Parathyroid adenoma (tissue), 2 donors: ENCODE data around the gene CLDN5.

Experiments
- H2AFZ ChIP-seq: fragments of 300-600 bp; sonication (generic); one replicate; pipeline ENCODE4 v1.7.0; 2017; ENCODE audit warnings: antibody characterized with exemption, mild to moderate bottlenecking
- H3K27ac ChIP-seq: fragments of 300-600 bp; sonication (generic); one replicate; pipeline ENCODE4 v1.7.0; 2017
- H3K27me3 ChIP-seq: fragments of 300-600 bp; sonication (generic); one replicate; pipeline ENCODE4 v1.7.0; 2017; ENCODE audit warnings: low read length; ENCODE audit not compliant: control insufficient read depth, insufficient read depth
- H3K36me3 ChIP-seq: fragments of 300-600 bp; sonication (generic); one replicate; pipeline ENCODE4 v1.7.0; 2017; ENCODE audit warnings: low read length; ENCODE audit not compliant: control insufficient read depth, insufficient read depth
- H3K4me1 ChIP-seq: fragments of 300-600 bp; sonication (generic); one replicate; pipeline ENCODE4 v1.7.0; 2017; ENCODE audit warnings: control low read depth
- H3K4me2 ChIP-seq: fragments of 300-600 bp; sonication (generic); one replicate; pipeline ENCODE4 v1.7.0; 2017; ENCODE audit warnings: low read length
- H3K4me3 ChIP-seq: fragments of 300-600 bp; sonication (generic); one replicate; pipeline ENCODE4 v1.7.0; 2017; ENCODE audit warnings: low read depth, low read length
- H3K79me2 ChIP-seq: fragments of 300-600 bp; sonication (generic); one replicate; pipeline ENCODE4 v1.7.0; 2017; ENCODE audit warnings: control low read depth
- H3K9ac ChIP-seq: fragments of 300-600 bp; sonication (generic); one replicate; pipeline ENCODE4 v1.7.0; 2017; ENCODE audit warnings: mild to moderate bottlenecking
- H3K9me3 ChIP-seq: fragments of 300-600 bp; sonication (generic); one replicate; pipeline ENCODE4 v1.7.0; 2017; ENCODE audit warnings: low read length; ENCODE audit not compliant: control insufficient read depth
- TF ChIP-seq, protein P1 (sequence below): fragments of 300-600 bp; sonication (generic); IDR thresholded peaks from one replicate; pipeline ENCODE4 v1.7.0; 2017; ENCODE audit warnings: antibody characterized with exemption, mild to moderate bottlenecking
- donor health status: primary hyperparathyroidism.

CLDN5 gene

DNA sequence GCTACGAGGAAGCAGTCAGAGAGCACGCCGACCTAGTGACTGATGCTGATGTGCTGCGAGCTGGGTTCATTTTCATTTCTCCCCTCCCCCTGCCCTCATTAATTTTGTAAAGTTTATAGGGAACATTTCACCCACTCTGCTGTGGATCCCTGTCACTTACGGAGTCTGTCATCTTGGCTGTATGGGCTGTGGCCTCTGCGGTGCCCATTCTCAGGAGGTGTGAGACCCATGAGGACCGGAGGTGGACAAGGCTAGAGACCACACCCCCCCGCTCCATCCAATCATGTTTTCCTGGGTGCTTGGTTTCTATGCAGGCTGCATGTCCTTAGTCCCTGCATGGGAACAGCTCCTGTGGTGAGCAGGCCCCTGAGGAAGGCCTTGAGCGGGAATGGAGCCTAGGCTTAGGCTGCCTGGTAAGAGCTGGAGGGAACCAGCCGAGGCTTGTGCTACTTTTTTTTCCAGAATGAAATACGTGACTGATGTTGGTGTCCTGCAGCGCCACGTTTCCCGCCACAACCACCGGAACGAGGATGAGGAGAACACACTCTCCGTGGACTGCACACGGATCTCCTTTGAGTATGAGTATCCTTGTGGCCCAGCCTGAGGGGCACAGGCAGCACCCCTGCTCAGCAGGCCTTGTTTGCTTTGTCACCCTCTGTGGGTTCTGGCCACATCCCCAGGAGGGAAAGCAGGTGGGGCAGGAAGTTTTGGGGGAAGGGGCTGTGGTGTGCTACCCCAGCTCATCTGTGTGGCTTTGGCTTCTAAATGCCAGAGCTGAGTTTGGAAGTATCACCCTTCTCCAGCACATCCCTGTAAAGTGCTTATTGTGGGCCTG, 19.1 kb downstream of the CLDN5 start:
- no peak overlapping the region for H3K4me2 ChIP-seq
- H3K27ac ChIP-seq: no peak overlapping the region
- H3K4me1 ChIP-seq: no peaks in the 10 kb centered on the region
- no peaks in the 10 kb centered on the region for H3K36me3 ChIP-seq
- H3K9ac ChIP-seq: no peak overlapping the region
- H3K79me2 ChIP-seq: no peaks in the 10 kb centered on the region
- no peak overlapping the region for H3K4me3 ChIP-seq
- no peaks in the 10 kb centered on the region for H3K9me3 ChIP-seq
- H2AFZ ChIP-seq: no peak overlapping the region
- TF ChIP-seq, protein P1, sequence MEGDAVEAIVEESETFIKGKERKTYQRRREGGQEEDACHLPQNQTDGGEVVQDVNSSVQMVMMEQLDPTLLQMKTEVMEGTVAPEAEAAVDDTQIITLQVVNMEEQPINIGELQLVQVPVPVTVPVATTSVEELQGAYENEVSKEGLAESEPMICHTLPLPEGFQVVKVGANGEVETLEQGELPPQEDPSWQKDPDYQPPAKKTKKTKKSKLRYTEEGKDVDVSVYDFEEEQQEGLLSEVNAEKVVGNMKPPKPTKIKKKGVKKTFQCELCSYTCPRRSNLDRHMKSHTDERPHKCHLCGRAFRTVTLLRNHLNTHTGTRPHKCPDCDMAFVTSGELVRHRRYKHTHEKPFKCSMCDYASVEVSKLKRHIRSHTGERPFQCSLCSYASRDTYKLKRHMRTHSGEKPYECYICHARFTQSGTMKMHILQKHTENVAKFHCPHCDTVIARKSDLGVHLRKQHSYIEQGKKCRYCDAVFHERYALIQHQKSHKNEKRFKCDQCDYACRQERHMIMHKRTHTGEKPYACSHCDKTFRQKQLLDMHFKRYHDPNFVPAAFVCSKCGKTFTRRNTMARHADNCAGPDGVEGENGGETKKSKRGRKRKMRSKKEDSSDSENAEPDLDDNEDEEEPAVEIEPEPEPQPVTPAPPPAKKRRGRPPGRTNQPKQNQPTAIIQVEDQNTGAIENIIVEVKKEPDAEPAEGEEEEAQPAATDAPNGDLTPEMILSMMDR: no peak
- no peaks in the 10 kb centered on the region for H3K27me3 ChIP-seq

DNA sequence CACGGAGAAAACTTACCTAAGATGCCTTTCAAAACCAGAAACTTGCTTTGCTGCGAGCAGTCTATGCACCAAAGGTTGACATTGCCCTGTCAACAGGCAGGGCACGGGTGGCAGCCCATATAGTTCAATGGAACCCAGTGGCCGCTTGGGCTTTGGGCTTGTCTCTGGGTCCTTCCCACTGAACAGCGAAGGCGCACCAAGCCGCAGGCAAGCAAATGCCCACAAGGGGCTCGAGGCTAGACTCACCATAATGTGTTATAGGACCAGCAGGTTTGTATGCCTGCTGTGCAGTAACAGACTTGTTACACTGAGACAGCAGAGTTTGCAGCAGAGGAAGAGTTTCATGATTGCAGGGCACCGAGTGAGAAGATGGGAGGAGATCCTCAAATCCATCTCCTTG, 20.3 kb downstream of the CLDN5 start:
- Histone ChIP-seq H3K9ac (no peak overlapping the region), H3K36me3 (no peaks in the 10 kb centered on the region), H3K9me3 (no peaks in the 10 kb centered on the region), H3K27me3 (no peaks in the 10 kb centered on the region), H3K4me1 (no peaks in the 10 kb centered on the region), H3K27ac (no peak overlapping the region), H3K4me3 (no peak overlapping the region), H3K79me2 (no peaks in the 10 kb centered on the region), H3K4me2 (no peak overlapping the region), H2AFZ (no peak overlapping the region)
- TF ChIP-seq, protein P1: no peak

DNA sequence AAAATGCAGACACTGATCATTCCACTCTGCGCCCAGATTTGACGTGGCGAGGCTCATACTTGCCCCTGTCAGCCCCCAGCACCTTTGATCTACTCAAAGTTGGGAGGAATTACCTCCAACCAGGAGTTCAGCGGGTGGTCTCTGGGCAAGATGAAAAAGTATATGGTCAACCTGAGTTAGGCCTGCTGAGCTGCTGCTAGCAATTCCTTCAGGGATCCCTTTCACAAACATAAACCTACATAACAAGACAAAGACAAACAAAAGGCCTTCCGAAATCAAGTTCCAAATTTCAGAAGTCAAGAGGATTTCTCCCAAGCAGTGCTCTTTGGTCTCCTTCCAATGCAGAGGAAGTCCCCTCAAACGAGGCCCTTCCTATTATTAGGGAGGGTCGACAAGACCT, 20.8 kb downstream of the CLDN5 start:
- Histone ChIP-seq H3K36me3 (no peaks in the 10 kb centered on the region), H3K27ac (no peak overlapping the region), H3K4me1 (no peaks in the 10 kb centered on the region), H3K9ac (no peak overlapping the region), H2AFZ (no peak overlapping the region), H3K79me2 (no peaks in the 10 kb centered on the region), H3K9me3 (no peaks in the 10 kb centered on the region), H3K4me3 (no peak overlapping the region), H3K4me2 (no peak overlapping the region), H3K27me3 (no peaks in the 10 kb centered on the region)
- TF ChIP-seq, protein P1: no peak

DNA sequence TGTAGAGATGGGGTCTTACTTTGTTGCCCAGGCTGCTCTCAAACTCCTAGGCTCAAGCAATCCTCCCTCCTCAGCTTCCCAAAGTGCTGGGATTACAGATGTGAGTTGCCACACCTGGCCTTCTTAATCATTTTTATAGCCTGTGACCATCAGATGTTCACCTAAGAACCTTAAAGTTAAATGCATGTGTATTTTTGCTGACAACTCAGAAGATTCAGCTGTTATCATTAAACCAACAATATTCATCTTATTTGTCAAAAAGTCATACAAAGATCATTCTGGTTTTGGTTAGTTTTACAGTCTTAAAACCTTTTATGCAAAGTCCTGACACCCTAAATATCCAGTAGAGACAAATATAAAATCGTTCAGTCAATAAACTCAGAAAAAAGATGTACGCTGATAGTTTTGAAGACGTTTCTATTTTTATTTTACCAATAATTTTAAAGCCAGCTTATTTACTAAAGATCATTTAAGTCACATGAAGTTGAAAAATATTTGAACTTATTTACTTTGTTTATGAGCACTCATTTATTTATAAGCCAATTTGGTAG, 22.2 kb downstream of the CLDN5 start:
- H3K9ac ChIP-seq: no peak overlapping the region
- H3K36me3 ChIP-seq: no peaks in the 10 kb centered on the region
- no peaks in the 10 kb centered on the region for H3K4me1 ChIP-seq
- TF ChIP-seq, protein P1: no peak
- H3K27me3 ChIP-seq: no peaks in the 10 kb centered on the region
- H2AFZ ChIP-seq: no peak overlapping the region
- no peaks in the 10 kb centered on the region for H3K9me3 ChIP-seq
- no peak overlapping the region for H3K27ac ChIP-seq
- no peak overlapping the region for H3K4me2 ChIP-seq
- no peak overlapping the region for H3K4me3 ChIP-seq
- H3K79me2 ChIP-seq: no peaks in the 10 kb centered on the region

DNA sequence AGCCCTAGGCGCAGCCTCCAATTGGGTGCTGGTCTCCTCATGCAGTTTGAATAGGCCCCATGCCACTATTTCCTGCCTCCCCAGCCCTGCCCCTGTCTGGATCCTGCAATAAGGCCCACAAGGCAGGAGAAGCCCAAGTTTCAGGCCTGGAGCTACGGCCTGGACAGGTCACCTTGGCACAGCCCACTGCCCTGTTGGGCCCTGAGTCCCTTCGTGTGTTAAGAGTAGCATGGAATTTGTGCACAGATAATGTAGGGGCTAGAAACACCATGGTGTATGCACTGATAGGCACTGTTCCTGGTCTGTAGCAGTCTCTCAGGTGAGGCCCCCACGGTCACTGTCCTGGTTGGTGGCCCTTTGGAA, 24.3 kb downstream of the CLDN5 start:
- Histone ChIP-seq H3K4me1 (no peaks in the 10 kb centered on the region), H3K27ac (no peak overlapping the region), H3K36me3 (no peaks in the 10 kb centered on the region), H2AFZ (no peak overlapping the region), H3K4me2 (no peak overlapping the region), H3K79me2 (no peaks in the 10 kb centered on the region), H3K9me3 (no peaks in the 10 kb centered on the region), H3K27me3 (no peaks in the 10 kb centered on the region), H3K9ac (no peak overlapping the region), H3K4me3 (no peak overlapping the region)
- TF ChIP-seq, protein P1: no peak
